NCI-H748 (cell line): ENCODE results near the gene ITGA11.

Experiments
- DNase-seq: peaks from one replicate; lab custom pipeline; 2025; ENCODE audit not compliant: unreplicated experiment; lab: John Stamatoyannopoulos, UW

The ITGA11 gene

DNA sequence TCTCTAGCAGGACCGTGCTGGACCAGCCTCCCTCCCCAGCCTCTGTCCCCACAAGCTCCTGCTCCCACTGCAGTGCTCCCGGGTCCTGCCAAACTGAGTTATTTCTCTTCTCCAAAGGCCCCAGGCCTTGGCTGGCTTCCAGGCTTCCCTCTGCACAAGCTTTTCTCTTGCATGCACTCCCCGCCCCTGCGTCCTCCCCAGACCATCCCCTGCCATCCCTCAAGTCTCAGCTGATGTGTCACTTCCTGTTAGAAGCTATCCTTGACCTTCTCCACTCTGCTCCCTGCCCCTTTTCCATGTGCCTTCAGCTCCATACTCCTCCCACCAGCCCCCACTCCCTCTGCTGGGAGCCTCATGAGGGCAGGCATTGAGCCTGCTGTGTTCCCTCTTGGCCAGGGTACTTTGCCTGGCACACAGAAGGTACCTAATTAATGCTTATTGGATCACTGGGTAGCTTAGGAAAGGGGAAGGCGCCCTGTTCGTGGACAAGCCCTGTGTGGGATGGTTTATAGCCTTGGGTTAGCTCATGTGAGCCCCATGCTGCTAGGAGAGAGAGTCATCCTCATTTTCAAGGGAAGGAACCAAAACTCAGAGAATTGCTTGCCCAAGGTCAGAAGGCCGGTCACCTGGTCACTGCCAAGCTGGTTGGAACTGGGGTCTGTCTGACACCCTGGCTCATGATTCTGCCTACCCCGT lies 98.0 kb downstream of the ITGA11 start:
- no peak for DNase-seq

DNA sequence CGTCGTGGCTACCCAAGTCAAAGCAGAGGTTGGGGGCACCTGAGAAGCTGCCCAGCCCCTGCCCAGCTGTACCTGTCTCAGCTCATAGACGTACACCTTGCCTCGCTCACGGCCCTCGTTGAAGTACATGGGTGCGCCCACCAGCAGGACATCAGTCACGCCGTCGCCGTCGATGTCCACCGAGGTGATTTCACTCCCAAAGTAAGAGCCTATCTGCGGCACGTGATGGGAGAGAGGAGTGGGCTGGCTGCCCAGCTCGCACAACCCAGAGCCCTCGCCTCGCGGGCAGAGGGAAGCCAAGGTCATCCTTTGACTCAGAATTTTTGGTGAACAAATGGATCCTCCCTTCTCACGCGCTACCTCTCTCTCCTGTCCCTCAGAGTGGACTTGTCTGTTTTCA lies 99.7 kb downstream of the ITGA11 start:
- DNase-seq, result no peak

DNA sequence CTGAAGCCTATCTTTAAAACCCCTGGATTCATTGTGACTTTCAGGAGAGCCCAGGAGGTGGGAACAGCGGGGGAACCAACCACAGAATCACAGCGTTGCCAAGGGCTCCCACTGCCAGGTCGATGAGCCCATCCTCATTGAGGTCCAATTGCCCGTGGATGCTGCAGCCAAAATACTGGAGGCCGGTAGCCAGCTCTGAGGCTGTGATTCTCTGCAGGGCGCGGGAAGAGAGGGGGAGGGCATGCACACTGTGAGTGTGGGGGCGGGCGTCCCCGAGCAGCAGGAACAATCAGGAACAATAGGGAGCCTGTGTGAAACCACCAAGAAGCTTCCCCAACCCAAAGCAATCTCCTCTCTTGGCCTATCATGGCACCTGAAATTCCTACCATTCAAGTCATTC lies 101.1 kb downstream of the ITGA11 start:
- no peak for DNase-seq

DNA sequence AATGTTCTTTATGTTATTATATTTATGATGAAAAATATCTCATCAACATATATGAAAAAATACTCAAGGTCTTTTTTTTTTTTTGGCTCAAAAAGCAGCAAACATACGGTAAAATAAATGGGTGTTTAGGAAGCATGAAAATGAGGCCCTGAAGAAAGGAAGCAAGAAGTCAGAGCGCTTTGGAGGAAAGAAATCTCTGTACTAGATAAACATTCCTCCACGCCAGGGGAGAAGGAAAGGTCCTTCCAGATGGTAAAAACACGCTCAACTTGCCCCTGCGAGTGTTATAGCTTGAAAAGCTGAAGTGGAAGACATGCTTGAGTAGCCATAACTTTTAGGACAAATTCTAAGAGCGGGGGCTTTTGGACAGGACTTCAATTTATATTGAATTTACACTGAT lies 101.5 kb downstream of the ITGA11 start:
- DNase-seq, result no peak

DNA sequence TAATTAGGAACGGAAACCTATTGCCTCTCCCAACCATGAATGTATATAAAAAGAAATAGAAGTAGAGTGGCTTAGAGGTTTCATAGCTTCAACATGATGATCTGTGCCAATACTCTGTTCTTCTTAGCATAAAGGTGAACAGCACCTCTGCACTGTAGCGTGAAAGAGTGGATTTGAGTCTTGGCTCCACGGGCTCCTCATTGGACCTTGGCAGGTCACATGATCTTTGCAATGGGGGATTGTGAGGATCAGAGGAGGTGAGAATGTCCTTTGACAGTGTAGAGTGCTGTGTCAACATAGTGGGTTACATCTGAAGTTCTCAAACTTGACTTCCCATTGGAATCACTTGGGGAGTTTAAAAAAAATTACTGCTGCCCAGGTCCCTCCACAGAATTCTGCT lies 103.0 kb downstream of the ITGA11 start:
- DNase-seq, result no peak

DNA sequence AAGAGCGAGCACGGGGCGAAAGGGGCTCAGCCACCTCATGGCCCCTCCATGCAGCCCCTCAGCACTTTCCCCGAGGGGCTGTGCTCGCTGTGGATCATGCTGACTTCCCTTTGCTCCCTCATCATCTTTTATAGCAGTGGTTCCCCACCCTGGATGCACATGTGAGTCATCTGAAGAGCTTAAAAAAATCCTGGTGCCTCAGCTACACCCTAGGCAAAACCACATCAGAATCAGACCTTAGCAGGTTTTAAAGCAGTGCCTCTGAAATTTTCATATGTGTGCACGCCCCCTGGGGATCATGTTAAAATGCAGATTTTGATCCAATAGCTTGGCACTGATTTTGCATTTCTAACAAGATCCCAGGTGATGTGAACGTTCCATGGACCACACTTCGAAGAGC lies 103.5 kb downstream of the ITGA11 start:
- DNase-seq, result no peak

DNA sequence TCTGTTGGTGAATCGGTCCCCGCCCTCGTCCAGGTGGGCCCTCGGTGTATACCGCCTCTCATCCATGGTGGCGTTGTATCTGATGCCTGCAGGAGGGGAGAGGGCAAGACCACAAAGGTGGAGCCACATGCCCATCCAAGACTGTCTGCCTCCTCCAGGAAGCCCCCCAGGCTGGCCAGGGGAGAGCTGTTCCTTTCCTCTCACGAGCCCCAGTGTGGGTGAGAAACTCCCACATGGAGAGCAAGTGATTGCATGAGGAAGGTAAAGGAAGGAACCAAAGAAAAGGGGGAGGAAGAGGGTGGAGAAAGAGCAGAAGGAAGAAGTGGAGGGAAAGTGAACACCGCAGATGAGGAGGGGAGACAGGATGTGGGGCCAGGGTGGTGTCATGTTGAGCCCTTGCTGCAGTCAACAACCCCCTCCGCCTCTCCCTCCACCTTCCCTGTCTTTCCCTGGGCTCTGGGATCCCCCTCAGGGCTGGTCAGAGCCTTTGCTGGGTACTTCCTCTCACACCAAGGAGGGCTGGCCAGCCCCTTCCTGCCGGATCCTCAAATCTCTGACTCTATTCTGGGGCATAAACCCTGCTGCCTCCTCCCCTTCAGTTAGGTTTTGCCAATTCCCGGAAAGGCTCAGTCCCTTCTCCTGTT lies 105.1 kb downstream of the ITGA11 start:
- no peak for DNase-seq

DNA sequence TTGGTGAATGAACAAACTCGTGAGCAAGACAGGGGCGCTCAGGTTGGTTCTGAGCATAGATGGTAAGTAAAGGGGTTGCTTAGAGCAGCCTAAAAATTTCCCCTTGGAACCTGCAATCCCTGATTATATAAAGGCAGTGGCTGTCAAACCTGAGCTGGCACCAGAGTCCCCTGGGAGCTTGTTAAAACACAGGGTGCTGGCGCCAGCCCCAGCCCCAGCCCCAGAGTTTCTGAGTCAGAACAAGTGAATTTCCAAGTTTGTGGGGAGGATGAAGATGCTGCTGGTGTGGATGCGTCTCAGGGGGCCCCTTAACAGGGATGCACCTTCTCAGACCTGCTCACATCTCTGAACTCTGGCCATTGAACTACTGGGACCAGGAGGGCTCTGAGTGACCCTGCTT lies 106.2 kb downstream of the ITGA11 start:
- no peak for DNase-seq

DNA sequence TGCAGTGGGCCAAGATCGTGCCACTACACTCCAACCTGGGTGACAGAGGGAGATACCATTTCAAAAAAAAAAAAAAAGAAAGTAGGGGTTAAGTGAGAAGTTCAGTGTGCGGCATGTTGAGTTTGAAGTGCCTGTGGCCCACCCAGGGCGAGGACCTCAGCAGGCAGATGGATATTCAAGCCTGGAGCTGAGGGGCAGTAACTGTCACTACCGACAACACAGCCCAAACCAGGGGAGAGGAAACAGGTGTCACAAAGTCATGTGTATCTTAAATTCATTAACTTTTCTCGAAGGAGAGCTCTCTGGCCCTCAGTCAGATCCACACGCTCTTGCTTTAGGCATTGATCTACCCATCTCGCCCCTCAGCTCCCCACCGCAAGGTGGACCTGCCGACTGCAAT lies 109.2 kb downstream of the ITGA11 start:
- DNase-seq, result no peak

DNA sequence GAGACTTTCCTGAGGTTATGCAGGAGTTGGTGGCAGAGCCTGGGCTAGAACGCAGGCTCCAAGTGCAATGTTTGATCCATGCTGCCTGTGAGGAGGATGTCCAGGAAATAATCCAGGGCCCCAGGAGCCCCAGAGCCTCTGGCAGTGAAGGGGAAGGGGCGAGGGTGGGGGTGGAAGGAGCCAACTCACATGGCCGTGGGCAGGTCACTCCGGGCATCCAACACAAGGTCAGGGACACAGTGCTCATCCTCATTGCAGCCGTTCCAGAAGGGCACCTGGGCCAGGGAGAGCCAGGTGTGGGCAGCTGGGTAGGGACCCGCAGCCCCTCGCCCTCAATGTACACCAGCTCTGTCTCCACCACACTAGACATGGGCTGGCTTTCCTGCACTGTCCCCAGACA lies 110.7 kb downstream of the ITGA11 start:
- DNase-seq, result no peak

DNA sequence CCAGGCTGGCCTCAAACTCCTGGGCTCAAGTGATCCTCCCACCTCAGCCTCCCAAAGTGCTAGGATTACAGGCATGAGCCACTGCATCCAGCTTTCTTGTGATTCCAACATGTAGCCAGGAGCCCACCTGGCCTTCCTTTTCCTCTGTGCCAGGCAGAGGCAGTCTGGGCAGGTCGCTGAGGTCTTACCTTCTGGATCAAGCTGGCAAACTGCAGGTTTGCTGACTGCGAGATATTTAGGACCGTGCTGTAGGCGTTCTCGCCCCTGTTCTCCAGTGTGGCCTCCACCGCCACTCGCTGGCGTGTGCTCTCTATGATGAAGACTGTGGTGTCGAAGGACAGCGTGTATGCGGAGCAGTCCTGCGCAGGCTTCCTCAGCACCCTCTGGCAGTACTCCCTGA lies 112.0 kb downstream of the ITGA11 start:
- DNase-seq, result no peak

DNA sequence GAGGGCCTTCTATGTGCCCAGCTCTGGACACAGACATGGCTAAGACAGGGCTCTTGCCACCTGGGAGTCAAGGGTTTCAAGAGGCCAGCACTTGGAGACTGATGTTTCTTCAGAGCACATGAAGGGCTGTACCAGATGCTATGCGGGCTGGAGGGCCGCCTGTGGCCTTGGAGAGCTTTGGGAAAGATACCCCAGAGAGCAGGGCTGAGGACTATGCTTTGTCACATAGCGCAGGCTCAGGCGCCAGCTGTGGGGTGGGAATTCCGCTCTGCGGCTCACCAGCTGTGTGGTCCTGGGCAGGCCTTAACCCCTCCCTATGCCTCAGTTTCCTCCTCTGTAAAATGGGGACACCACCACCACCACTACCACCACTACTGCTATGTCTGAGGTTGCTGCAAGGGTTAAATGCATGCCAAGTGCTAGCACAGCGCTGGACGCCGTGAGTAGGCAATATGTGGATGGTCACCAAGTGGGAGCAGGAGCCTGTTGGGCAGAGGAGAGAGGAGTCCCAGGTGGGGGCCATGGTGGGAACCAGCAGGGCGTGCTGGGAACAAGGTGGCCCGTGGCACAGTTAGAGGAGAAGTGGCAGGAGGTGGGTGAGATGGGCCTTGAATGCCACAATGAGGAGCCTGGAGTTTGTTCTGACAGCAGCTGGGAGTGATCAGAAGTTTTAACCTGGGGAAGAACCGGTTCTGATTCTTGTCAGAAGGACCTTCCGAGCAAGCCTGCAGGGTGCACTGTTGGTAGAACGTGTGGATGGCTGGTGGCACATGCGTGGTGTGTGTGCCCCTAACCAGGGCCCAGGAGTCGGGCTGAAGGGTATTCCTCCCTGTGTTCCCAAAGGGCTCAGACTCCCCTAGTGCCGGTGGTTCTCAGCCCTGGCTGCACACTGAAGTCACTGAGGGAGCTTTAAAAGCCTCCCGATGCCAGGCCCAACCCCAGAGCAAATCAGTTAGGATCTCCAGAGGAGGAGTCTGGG lies 112.7 kb downstream of the ITGA11 start:
- no peak for DNase-seq

DNA sequence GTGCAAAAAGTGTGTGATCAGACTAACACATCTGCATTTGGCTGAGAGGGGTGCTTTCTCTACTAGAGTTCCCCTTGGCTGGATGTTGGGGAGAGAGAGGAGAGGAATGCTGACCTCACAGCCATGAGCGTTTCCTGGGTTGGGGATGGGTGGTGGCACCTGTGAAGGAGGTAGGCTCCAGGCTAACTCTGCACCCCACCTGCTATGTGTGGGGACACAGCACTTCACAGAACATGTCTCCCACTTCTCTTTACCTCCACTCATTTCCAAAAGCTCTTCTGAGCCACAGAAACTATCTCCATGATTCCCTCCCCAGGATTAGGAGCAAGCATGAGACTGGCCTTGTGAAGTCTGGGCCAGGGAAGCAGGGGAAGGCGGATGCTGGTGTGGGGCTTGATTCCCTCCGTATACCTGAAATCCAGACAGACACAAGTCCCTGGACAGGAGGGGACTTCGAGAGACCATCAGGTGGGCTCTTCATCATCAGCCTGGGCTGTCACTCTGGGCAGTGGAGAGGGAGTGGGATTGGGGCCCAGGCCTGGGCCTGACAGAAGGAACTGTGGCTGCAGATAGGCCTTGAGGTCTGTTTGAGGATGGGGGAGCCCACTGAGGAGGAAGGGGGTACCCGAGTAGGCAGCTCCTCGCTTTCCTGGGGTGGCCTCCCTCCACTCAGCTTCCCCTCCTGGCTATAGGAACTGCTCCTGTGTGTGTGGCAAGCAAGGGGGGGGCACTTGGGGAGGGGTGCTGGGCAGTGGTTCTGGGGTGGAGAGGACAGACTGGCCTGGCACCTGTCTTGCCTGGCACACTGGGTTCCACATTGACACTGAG lies 113.7 kb downstream of the ITGA11 start:
- DNase-seq, result no peak

DNA sequence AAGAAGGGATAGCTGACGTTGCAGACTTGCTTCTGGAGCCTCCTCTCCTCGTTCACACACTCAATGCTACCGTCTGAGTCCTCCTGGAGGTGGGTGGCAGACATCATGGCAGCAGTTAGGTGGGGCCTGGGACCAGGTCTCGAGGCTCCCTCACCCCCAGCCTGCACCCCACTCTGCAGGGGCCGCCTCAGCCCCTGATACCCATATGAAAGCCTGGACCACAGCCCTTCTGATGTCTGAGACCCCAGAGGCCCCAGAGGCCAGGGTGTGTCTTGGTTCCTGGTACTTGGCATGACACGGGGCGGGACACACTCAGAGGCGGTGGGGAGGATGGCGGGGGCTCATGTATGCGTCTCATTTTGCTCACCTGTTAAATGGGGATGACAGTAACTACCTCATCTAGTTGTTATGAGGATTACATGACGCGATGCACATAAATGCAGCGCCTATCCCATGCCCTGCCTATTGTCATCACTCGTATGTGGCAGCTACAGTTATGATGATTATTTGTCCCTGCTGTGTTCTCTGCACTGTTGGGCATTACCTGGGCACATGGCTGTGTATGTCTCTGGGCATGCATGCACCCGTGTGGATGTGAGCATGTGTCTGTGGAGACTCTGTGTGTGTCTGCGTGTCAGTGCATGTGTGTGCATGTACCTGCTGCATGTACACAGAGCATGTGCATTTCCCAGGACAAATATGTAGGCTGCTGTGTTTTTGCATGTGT lies 114.5 kb downstream of the ITGA11 start:
- DNase-seq, result no peak

DNA sequence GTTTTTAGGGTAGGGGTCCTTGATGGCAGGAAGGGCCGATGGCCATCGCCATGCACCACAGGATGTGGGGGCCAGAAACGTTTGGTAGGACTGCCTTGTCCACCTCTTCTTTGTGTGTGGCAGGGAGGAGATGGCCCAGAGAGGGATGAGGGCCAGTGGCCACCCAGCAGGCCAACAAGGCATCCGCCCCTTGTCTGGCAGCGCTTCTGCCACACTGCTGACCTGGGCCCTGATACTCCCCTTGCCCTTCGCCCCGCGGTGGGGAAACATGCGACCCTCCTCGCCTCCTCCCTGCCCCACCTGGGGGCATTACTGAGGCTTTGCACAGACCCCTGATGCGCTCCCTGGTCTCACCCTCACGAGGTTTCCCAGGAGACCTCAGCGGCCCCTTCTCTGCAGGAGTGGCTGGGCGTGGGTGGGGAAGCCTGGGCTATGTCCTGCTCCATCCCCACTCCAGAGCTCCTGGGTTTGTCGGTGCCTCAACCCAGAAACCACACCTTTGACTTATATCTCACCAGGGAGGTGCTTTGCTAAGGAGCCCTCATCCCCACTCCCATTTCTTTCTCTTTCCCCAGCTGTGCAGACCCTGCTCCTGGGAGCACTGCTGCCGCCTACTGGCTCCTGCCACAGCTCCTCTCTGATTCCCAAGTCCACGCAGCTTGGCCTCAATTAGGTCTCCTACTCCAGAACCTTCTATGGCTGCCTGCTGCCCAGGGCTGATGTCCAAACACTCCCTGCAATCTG lies 115.7 kb downstream of the ITGA11 start:
- DNase-seq, result peak; percentile 14

DNA sequence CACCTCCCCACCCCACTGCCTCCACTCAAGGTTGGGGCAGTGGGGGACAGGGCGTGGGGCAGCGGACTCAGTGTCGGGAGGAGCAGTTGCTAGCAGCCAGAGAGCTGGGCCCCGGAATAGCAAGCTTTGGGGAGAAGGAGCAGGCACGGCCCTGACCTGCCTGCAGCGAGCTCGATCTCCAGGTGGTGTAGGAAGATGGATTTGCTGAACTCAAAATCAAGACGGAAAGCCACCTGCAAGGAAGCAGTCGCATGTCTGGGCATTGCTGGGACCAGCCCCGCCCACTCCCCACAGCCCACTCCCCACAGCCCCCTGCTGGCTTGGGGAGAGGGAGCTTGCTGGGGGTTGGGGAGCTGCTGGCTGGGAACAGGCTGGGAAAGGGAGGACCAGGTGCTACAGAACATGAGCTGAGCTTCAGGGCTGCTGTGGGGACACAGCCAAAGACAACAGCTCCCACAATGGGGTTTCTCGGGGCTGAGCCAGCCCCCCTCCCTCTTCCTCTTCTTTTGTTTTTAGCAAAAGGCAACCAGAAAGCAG lies 116.4 kb downstream of the ITGA11 start:
- DNase-seq, result no peak

DNA sequence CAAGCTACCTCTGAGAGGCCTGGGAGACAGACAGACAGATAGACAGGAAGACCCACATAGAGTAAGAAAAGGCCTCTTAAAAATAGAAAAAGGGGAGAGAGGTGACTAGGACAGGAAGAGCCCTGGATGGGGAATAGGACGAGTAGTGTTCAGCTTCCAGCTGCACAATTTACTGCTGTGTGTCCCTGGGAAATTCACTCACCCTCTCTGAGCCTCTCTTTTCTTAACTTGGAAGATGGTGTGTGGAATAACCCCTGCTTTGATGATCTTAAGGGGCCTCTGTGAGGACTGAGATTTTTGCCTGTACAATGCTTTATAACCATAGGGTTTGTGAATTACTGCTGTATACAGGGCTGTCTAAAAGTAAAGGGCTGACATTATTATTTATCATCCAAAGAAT lies 116.9 kb downstream of the ITGA11 start:
- DNase-seq, result no peak

DNA sequence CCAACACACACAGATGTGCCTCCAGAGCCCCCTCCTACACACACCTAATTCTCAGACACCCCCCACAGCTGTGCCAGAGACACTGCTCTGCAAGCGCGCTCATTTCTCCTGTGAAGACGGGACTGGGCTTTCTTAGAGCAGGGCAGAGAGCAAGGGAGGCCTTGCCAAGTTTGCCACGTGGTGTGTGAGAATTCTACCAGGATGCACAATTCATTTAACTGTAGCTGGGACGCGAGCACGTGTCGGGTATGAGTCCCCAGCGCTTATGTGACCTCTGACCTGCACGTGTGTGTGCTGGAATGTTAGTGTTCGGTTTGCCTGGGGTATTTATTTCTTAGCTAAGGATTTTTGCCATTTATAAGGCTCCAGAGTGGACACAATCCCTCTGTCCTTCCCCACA lies 117.4 kb downstream of the ITGA11 start:
- DNase-seq, result no peak
